NK-92 (cell line): ENCODE results near the gene CXXC1.
"Not testable (repeated sequence)": the region's sequence is repeated elsewhere in the genome, so short reads cannot be mapped to it uniquely, and the experiment has no call there.

ENCODE experiments used
- DNase-seq: peaks from one replicate; lab custom pipeline; 2025; ENCODE audit not compliant: unreplicated experiment; lab: John Stamatoyannopoulos, UW

The CXXC1 gene

DNA sequence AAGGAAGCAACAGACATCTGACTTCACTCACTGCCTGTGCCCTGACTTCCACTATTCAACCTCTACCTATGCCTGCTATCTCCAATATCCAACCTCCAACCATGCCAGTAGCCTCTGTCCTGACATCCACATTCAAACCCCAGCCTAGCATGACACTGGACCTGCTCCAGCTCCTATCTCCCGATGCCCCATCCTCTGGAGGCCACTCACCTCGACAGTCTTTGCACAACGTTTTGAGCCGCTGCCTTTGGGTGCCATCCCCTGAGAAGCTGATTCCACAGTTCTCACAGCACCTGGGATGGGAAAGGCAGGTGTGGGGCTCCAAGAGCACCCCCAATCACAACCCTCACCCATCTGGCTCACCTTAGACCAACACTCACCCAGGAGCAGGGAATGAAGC is 11.0 kb downstream of the CXXC1 start:
- no peak for DNase-seq

DNA sequence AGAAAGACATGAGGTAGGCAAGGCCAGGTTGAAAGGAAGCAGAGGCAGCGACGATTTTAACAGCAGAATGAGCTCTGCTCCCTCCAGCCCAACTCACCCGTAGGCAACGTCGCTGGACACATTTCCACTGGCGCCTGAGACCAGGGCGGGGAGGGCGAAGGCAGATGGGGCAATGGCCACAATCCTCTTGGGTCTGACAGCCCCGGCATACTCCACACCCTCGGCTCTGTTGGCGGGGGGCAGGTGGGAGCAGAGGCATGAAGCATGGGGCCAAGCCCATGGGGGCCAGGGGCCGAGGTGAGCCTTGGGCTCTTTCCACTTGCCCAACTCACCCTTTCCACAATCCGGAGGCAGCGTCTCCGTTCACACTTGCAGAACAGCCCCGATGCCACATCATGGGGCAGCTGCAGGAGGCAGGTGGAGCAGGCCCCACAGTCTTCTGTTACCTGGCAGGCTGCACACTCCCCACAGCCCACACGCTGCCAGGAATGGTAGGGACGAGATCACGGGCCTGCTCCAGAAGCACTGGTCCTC is 11.9 kb downstream of the CXXC1 start:
- DNase-seq: no peak

- no peak for DNase-seq
Observed at GRCh38 chr18:50274941-50275340, 12.6 kb downstream of the CXXC1 start.

GRCh38 chr18:50274044-50274442 is 13.4 kb downstream of the CXXC1 start:
- no peak for DNase-seq

GRCh38 chr18:50273203-50274043 is 14.1 kb downstream of the CXXC1 start:
- DNase-seq: no peak

GRCh38 chr18:50272568-50272967 is 14.9 kb downstream of the CXXC1 start:
- no peak for DNase-seq

DNA sequence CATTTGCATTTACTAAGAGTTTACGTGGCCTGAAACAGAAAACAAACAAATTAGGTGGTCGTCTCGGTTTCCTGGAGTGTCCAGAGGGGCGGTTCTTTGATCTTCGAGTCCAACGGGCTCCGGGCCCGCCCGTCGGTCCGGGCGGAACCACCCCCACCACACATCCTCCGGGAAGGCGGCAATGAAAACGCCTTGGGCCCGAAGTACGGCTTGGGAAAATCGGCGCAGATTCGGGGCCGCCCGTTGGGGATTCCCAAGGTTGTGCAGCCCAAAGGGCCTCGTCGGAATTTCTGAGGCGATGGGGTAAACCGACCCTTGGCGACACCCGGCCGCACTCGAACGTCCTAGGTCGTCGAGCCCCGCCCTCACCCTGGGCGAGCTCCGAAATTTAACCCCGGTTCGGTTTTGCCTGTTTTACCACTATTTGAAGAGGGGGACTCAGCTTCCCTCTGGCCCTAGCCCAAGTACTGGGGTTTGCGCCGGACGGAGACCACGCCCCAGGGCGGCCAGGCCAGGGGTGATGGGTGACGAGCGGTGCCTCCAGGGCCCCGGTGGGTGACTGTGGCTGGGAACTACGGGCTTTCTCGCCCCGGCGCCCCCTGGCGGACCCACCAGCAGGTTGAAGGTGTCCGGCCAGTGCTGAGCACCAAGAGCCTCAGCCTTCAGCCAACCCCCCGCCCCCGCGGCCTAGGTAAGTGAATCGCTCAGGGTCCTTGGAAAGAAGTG is 19.3 kb downstream of the CXXC1 start:
- no peak for DNase-seq

DNA sequence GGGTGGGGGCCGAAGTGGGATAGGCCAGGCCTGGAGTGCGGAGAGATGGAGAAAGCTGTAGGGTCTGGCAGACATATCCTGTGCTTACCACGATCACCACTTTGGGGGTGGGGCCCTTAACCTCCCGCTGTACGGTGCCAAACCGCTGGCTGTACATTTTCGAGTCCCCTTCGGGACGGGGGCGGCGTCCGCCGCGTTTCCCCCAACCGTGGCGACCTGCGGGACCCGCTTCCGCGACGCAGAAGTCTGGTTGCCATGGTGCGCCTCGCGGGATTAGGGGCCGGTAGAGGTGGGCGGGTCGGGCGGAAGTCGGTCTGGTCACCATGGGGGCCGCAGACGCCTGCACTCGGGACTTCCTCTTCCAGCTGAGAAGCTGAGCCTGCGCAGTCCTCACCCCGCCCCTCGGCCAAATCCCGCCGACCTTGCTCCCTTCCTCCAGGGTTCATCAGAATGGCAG is 21.2 kb downstream of the CXXC1 start, which contains the start of gene CFAP53:
Gene CFAP53, minus strand, starts transcription at position 248 of the 457 bp plus-strand sequence. Its CDS starts 91 bp downstream, at position 157.
- no peak for DNase-seq

DNA sequence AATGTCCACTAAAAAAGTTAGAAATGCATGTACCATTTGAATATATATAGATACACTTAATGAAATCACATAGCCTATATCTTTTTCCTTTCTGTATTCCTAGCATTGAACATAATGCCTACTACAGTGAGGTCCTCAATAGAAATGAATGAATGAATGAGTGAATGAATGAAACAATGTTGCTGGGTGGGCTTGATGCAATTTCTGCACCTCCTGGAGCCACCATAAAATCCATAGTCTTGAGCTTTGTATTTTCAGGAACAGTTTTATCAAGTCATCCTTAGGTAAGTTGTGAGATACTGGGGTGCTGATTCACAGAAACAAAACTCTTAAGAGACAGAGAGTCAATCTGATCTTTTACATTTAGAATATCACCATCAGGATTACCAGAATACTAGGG is 24.5 kb downstream of the CXXC1 start:
- DNase-seq: no peak

DNA sequence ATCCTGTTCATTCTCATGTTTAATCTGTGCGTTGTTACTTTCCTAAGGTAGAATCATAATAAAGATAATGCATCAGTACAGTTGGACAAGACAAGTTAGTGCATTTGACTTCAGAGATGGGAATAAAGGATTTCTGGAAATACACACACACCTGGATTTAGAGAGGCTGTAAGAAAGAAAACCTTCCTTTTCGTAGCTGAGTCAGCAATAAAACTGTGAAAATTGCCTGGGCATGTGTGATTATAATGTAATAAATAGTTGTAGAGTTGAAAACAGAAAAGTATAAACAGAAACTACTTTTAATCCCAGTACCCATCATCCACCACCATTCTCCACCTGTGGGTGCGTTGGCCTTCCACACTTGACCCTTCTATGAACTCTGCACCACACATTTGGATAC is 36.6 kb downstream of the CXXC1 start:
- no peak for DNase-seq

DNA sequence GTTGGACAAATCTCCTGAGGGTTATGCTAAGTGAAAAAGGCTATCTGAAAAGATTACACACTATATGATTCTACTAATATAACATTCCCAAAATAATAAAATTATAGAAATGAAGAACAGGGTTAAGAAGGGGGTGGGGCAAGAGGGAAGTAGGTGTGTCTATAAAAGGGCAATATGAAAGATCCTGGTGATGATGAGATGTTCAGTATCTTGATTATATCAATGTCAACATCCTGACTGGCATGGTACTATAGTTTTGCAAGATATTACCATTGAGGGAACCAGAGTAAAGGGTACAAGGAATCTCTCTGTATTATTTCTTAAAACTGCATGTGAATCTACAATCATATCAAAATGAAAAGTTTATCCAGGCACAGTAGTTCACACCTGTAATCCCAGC is 37.9 kb downstream of the CXXC1 start:
- no peak for DNase-seq

DNA sequence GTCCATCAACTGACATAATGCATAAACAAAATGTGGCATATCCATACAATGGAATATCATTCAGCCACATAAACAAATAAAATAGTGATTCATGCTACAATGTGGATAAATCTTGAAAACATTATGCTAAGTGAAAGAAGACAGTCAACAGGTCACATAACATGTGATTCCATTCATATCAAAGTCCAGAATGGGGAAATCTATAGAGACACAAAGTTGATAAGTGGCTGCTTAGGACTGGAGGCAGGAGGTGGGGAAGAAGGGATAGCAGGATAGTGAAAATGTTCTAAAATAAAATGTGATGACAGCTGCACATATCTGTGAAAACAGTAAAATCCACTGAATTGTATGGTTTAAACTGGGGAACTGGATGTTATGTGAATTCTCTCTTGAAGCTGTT is 39.9 kb downstream of the CXXC1 start:
- DNase-seq: no peak

- DNase-seq: not testable (repeated sequence)
Observed at GRCh38 chr18:50241768-50242167, 45.7 kb downstream of the CXXC1 start.

GRCh38 chr18:50240080-50240563 is 47.4 kb downstream of the CXXC1 start:
- no peak for DNase-seq

GRCh38 chr18:50232419-50232818 is 55.1 kb downstream of the CXXC1 start:
- DNase-seq: no peak
